Activated naive CD4-positive, alpha-beta T cell treated with anti-CD3 and anti-CD28 coated beads, Interleukin-2, amount 50 U/mL, for 72 hours (primary cell): ENCODE measurements around the gene PLXDC1. TPM values are rescaled to one million over a fixed set of nuclear protein-coding genes. Genes with fewer than 3 reads are reported as not detected.
"Not testable (repeated sequence)": the region's sequence is repeated elsewhere in the genome, so short reads cannot be mapped to it uniquely, and the experiment has no call there.

Source experiments
- ATAC-seq, 2 donors: fragments of 150-1000 bp; cut with Tn5 transposase; 2 replicates each; pipeline ENCODE4 v1.10.0; 2021; ENCODE audit warnings: mild to moderate bottlenecking in 2 of 2, moderate library complexity in 2 of 2
- DNase-seq, 2 donors: peaks; one replicate each; pipeline ENCODE4 v3.0.0; 2021 to 2022; ENCODE audit warnings: low spot score in 2 of 2
- H3K27ac Mint-ChIP-seq, 2 donors: one replicate each; pipeline ENCODE4 v1.8.0; 2022; ENCODE audit warnings: mild to moderate bottlenecking in 2 of 2, mixed read lengths in 2 of 2
- H3K36me3 Mint-ChIP-seq, 2 donors: one replicate each; pipeline ENCODE4 v1.8.0; 2022; ENCODE audit warnings: mixed read lengths in 2 of 2
- H3K9me3 Mint-ChIP-seq, 2 donors: one replicate each; pipeline ENCODE4 v1.8.0; 2022; ENCODE audit warnings: mixed read lengths in 2 of 2
- total RNA-seq, 2 donors: library from RNA; stranded (reverse); gene quantifications; one replicate each; pipeline ENCODE4 v1.2.3, GENCODE V29; 2022

Gene PLXDC1
- total RNA-seq, 2 donors from 2014 or later = 1.5 to 10.6 TPM

DNA sequence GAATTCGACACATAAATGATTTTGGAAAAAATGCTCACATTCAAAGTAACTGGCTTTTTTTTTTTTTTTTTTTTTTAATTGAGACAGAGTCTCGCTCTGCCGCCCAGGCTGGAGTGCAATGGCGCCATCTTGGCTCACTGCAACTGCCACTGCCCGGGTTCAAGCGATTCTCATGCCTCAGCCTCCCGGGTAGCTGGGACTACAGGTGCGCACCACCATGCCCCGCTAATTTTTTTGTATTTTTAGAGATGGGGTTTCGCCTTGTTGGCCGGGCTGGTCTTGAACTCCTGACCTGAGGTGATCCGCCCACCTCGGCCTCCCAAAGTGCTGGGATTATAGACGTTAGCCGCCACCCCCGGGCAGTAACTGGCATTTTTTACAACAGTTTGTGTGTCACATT lies 115.9 kb downstream of the PLXDC1 start:
- not testable (repeated sequence) for ATAC-seq, H3K36me3 Mint-ChIP-seq, H3K27ac Mint-ChIP-seq, DNase-seq, H3K9me3 Mint-ChIP-seq

- H3K27ac Mint-ChIP-seq = no peak overlapping the region
- ATAC-seq (no peak), DNase-seq (no peak)
- H3K36me3 Mint-ChIP-seq = no peaks in the 10 kb centered on the region
- no peaks in the 10 kb centered on the region for H3K9me3 Mint-ChIP-seq
Measured at GRCh38 chr17:39028690-39029089, 122.7 kb downstream of the PLXDC1 start.

DNA sequence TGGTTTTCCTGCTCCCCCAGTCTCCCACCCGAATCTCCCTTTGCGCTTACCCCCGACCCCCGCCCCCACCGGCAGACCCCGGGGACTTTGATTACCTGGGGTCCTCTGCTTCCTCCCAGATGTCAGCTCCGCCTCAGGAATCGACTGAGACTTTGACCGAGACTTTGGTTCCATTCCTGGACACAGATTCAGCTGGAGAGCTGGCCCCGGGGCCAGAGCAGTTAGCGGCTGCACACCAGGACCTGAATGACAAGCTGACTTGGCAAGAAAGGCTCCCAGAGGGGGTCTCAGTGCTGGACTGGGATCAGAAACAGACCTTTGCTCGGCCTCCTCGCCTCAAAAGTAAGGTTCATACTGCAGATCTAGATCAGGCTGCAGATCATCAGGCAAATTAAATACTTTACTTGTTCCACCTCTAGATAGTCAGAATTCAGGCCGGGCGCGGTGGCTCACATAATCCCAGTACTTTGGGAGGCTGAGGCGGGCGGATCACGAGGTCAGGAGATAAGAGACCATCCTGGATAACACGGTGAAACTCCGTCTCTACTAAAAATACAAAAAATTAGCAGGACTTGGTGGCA lies 123.9 kb downstream of the PLXDC1 start:
- DNase-seq = no peak
- ATAC-seq = no peak
- Mint-ChIP-seq H3K9me3 (no peaks in the 10 kb centered on the region), H3K36me3 (no peaks in the 10 kb centered on the region), H3K27ac (no peak overlapping the region)

DNA sequence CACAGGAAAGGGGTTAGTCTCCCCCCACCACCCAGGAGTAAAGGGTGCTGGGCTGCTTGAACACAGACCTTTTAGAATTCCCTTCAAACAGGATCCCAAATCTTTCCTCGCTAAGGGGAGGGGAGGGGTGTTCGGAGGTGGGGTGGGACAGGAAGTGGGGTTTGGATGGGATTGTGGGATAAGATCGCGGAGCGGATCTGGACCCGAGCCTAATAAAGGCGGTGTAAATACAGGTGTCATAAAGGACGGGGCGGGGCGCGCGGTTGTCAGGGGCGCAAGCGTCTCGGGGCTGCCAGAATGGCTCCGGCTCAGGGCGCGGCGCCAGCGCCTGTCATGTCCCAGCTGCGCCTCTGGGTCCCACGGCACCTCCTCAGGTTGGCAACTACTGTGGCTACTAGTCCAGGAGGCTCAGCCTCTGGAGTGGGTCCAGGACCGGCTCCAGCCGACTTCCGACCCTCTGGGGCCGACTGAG lies 124.4 kb downstream of the PLXDC1 start:
- ATAC-seq (peak in 1 of 2 donors; percentile 45), DNase-seq (peak in 1 of 2 donors; percentile 18)
- H3K9me3 Mint-ChIP-seq = no peaks in the 10 kb centered on the region
- H3K36me3 Mint-ChIP-seq = no peaks in the 10 kb centered on the region
- no peak overlapping the region for H3K27ac Mint-ChIP-seq

DNA sequence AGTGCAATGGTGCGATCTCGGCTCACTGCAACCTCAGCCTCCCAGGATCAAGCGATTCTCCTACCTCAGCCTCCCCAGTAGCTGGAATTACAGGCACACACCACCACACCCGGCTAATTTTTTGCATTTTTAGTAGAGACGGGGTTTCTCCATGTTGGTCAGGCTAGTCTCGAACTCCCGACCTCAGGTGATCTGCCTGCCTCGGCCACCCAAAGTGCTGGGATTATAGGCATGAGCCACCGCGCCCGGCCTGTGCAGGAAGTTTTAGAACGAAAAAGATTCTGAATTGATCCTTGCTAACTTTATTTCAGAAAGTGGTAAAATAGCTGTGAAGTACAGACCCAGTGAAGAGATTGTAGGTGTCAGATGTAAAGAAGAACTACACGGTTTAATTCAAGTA lies 125.1 kb downstream of the PLXDC1 start:
- H3K9me3 Mint-ChIP-seq, DNase-seq, H3K36me3 Mint-ChIP-seq, ATAC-seq, H3K27ac Mint-ChIP-seq: not testable (repeated sequence)

DNA sequence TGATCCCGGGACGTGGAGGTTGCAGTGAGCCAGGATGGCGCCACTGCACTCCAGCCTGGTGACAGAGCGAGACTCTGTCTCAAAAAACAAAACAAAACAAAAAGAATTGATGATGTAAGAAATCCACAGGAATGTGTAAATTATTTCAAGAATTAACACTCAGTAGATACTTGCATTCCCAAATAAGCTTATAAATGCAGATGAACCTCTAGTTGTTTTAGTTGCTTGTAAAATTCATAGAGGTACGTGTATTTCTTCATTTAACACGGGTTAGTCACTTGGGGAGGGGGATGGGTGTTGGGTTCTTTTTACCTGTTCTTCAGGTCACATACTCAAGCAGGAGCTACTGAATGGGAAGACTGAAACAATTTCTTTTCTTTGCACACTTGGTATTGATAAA lies 128.5 kb downstream of the PLXDC1 start:
- H3K27ac Mint-ChIP-seq = no peak overlapping the region
- no peaks in the 10 kb centered on the region for H3K36me3 Mint-ChIP-seq
- no peaks in the 10 kb centered on the region for H3K9me3 Mint-ChIP-seq
- no peak for DNase-seq
- ATAC-seq = no peak

DNA sequence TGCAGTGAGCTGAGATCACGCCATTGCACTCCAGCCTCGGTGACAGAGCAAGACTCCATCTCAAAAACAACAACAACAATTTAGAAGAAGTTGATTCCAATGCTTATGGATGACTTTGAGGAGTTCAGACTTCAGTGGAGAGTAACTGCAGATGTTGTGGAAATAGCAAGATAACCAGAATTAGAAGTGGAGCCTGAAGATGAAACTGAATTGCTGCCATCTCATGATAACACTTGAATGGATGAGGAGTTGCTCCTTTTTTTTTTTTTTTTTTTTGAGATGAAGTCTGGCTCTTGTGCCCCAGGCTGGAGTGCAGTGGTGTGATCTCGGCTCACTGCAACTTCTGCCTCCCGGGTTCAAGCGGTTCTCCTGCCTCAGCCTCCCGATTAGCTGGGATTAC lies 131.4 kb downstream of the PLXDC1 start:
- not testable (repeated sequence) for H3K27ac Mint-ChIP-seq, DNase-seq, H3K36me3 Mint-ChIP-seq, H3K9me3 Mint-ChIP-seq, ATAC-seq

DNA sequence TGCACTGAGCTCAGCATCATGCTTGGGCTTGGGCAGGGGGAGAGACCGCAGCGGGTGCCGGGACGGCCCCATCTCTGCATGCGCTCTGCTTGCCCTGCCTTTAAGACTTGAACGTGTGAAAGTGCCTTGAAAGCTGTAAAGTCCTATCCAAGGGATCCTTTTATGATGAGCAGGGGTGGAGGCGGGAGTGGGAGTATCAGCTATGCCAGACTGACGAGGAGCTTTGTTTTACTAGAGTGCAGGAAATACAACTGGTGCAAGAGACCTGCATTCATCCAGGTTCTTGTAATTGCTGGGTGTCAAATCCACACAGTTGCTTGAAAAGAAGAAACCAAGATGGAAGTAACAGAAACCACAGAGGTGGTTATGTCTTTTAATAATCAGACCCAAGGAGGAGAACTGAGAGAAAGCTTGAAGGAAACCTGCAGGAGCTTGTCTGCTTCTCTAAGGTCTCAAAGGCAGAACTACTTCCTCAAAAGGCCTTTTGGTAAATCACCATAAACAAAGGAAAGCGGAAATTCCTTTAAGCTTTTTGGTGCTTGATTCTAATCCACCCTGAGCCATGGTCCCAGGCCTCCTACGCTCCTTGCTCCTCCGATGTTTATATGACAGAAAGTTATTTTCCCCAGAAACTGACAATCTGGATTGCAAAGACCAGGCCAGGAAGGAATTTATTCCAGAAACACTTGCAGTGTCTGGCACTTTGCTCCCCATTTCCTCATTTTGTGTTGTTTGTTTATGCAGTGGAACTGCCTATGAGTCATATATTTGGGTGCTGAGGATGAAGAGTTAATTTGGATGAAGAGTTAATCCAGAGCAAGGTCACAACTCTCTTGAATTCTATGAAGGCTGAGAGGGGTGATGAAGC lies 132.9 kb downstream of the PLXDC1 start:
- peak; percentile 81 to 90 for ATAC-seq
- H3K9me3 Mint-ChIP-seq = no peaks in the 10 kb centered on the region
- H3K27ac Mint-ChIP-seq = no peak overlapping the region
- DNase-seq = peak in 1 of 2 donors; percentile 15
- H3K36me3 Mint-ChIP-seq = no peaks in the 10 kb centered on the region

GRCh38 chr17:39016193-39017153 lies 135.0 kb downstream of the PLXDC1 start:
- Mint-ChIP-seq H3K27ac (peak overlapping the region; percentile 55 to 75), H3K36me3 (no peaks in the 10 kb centered on the region), H3K9me3 (no peaks in the 10 kb centered on the region)
- ATAC-seq (peak; percentile 26 to 70), DNase-seq (no peak)

DNA sequence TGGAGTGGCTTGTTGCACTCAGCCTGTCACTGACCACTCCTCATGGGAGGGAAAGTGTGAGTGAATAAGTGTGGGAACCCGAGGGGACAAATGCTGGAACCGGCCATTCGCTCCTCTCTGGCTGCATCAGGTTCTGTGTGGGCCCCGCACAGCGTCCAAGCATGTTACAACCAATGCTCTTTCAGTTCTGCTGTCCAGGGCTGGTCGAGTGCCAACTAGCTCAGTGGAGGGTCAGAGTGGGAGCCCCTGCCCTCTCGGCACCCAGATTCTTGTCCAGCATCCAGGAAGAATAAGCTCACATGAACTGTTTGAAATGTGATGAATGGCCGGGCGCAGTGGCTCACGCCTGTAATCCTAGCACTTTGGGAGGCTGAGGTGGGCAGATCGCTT lies 135.9 kb downstream of the PLXDC1 start:
- DNase-seq = no peak
- ATAC-seq = no peak
- no peaks in the 10 kb centered on the region for H3K9me3 Mint-ChIP-seq
- H3K27ac Mint-ChIP-seq = no peak overlapping the region
- H3K36me3 Mint-ChIP-seq = no peaks in the 10 kb centered on the region

DNA sequence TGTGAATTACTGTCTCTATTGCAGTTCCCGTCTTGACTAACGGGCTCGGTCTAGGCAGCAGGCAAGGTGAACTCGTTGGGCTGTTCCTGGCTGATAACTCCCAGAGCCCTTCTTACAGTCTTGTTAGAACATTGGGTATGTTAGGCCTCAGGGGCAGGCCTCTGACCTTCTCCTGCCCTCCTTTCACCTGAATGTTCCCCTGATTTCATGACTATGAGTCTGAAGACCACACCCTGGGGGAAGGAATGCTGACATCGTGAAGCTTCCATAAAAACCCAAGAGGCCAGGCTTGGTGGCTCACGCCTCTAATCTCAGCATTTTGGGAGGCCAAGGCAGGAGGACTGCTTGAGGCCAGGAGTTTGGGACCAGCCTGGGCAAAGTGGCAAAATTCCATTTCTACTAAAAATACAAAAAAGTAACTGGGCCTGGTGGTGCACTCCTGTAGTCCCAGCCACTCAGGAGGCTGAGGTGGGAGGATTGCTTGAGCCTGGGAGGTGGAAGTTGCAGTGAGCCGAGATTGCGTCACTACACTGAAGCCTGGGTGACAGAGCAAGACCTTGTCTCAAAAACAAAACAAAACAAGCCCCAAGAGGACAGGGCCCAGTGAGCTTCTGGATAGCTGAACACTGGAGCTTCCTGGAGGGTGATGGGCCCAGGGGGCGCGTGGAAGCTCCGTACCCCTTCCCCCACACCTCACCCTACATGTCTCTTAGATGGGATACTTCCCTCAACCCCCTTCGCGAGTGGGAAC lies 136.5 kb downstream of the PLXDC1 start:
- H3K27ac Mint-ChIP-seq = peak overlapping the region in 1 of 2 donors; percentile 18
- no peaks in the 10 kb centered on the region for H3K9me3 Mint-ChIP-seq
- DNase-seq (no peak), ATAC-seq (no peak)
- H3K36me3 Mint-ChIP-seq = no peaks in the 10 kb centered on the region

DNA sequence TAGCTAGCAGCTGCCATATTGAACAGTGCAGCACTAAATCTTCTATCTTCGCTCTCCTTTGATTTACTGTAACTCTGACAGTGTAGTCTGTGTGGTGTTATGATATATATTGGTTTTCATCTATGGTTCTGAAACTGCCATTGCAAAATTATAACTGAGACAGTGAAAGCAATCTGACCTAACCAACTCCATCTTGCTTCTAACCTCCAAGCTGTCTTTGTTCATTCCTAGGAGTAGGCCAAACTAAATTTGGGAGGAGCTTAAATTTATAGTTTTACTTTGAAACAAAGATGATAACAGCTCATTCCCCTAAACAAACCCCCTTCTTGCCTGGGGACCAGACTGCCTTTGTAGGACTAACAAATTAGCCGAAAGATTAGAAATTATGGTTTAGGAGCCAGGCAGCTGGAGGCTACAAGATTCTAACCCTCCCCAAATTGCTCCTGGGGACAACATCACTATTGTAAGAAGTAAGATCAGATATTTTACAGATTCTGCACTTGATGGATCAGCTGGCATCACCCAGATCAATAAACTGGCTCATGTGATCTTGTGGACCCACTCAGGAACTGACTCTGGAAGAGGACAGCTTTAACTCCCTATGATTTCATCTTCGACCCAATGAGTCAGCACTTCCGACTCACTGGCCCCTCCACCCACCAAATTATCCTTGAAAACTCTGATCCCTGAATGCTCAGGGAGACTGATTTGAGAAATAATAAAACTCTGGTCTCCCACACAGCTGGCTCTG lies 137.2 kb downstream of the PLXDC1 start:
- DNase-seq (no peak), ATAC-seq (no peak)
- Mint-ChIP-seq H3K9me3 (no peaks in the 10 kb centered on the region), H3K27ac (peak overlapping the region in 1 of 2 donors; percentile 18), H3K36me3 (no peaks in the 10 kb centered on the region)
